ENCODE measurements around the gene RPS6KL1. TPM values are rescaled to one million over a fixed set of nuclear protein-coding genes. Genes with fewer than 3 reads are reported as not detected.

Gene RPS6KL1, protein sequence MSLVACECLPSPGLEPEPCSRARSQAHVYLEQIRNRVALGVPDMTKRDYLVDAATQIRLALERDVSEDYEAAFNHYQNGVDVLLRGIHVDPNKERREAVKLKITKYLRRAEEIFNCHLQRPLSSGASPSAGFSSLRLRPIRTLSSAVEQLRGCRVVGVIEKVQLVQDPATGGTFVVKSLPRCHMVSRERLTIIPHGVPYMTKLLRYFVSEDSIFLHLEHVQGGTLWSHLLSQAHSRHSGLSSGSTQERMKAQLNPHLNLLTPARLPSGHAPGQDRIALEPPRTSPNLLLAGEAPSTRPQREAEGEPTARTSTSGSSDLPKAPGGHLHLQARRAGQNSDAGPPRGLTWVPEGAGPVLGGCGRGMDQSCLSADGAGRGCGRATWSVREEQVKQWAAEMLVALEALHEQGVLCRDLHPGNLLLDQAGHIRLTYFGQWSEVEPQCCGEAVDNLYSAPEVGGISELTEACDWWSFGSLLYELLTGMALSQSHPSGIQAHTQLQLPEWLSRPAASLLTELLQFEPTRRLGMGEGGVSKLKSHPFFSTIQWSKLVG
- not detected in 2 replicates for total RNA-seq (2014; rRNA removed; shearing (Covaris generic))

GRCh38 chr14:74922752-74923401 lies at the start of gene RPS6KL1:
Gene RPS6KL1 (minus strand): TSS chr14:74923260. CDS start chr14:74921541, 1,719 bp downstream.
- DNase-seq (ENCODE audit: low read depth in 1 of 2, low spot score in 2 of 2), result no peak
- peaks cover 3% of the 10 kb centered on the region; the same call in 1 of the 2 replicates for H3K4me1 ChIP-seq (replicated peaks)
- no peak within 1 kb of the TSS for H3K4me3 ChIP-seq
- no peaks in the 10 kb centered on the region for H3K36me3 ChIP-seq
- no peaks in the 10 kb centered on the region for H3K9me3 ChIP-seq (replicated peaks)
- no peaks in the 10 kb centered on the region for H3K27me3 ChIP-seq (replicated peaks)
- no peak within 1 kb of the TSS for H3K27ac ChIP-seq

GRCh38 chr14:74968811-74969210 lies 45.8 kb upstream of the RPS6KL1 start:
- DNase-seq (ENCODE audit: low read depth in 1 of 2, low spot score in 2 of 2), result no peak

GRCh38 chr14:74965486-74966153 lies 42.6 kb upstream of the RPS6KL1 start:
- Histone ChIP-seq H3K4me1 (replicated peaks) (peaks cover 7% of the 10 kb centered on the region; the same call in 1 of the 2 replicates), H3K4me3 (no peak overlapping the region), H3K36me3 (no peaks in the 10 kb centered on the region), H3K27me3 (replicated peaks) (no peaks in the 10 kb centered on the region), H3K27ac (no peak overlapping the region), H3K9me3 (replicated peaks) (no peaks in the 10 kb centered on the region)
- DNase-seq (ENCODE audit: low read depth in 1 of 2, low spot score in 2 of 2), result no peak

More at GRCh38 chr14:74968811-74969210, 45.8 kb upstream of the RPS6KL1 start:
- Histone ChIP-seq H3K9me3 (replicated peaks) (no peaks in the 10 kb centered on the region), H3K36me3 (no peaks in the 10 kb centered on the region), H3K4me3 (no peak overlapping the region), H3K27me3 (replicated peaks) (no peaks in the 10 kb centered on the region), H3K27ac (no peak overlapping the region), H3K4me1 (replicated peaks) (peaks cover 12% of the 10 kb centered on the region; the same call in 1 of the 2 replicates)

- DNase-seq (ENCODE audit: low read depth in 1 of 2, low spot score in 2 of 2), result peak in 1 of 2 experiments; percentile 12
- Histone ChIP-seq H3K27ac (no peak overlapping the region), H3K27me3 (replicated peaks) (no peaks in the 10 kb centered on the region), H3K36me3 (no peaks in the 10 kb centered on the region), H3K9me3 (replicated peaks) (no peaks in the 10 kb centered on the region), H3K4me1 (replicated peaks) (peaks cover 7% of the 10 kb centered on the region; the same call in 1 of the 2 replicates), H3K4me3 (no peak overlapping the region)
These were observed 41.9 kb upstream of the RPS6KL1 start for GRCh38 chr14:74964787-74965485.

GRCh38 chr14:74963705-74964271 lies 40.7 kb upstream of the RPS6KL1 start:
- Histone ChIP-seq H3K27ac (no peak overlapping the region), H3K9me3 (replicated peaks) (no peaks in the 10 kb centered on the region), H3K27me3 (replicated peaks) (no peaks in the 10 kb centered on the region), H3K36me3 (no peaks in the 10 kb centered on the region), H3K4me3 (no peak overlapping the region), H3K4me1 (replicated peaks) (peaks cover 7% of the 10 kb centered on the region; the same call in 1 of the 2 replicates)
- no peak for DNase-seq (ENCODE audit: low read depth in 1 of 2, low spot score in 2 of 2)

DNA sequence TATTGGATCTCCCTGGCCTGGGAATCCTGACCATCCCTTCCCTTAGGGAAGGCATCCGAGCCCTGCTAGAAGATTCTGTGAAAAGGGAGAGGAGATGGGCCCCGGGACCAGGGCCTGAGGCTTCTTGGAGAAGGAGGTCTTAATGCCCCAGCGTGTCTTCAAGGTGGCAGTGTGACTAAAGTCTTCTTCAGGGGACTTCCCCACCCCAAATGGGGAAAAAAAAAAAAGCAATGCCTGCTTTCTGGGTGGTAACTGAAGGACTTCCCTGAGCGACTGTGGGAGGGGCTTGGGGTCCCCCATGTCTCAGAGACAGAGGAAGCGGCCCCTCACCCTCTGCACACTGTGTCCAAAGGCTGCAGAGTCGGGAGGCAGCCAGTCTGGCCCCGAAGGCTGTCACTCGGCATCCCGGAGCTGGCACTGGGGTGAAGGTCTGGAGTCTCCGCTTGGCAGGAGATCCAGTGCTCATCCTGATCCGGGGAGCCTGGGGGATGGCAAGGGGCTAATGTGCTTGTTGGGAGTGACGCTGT lies 40.2 kb upstream of the RPS6KL1 start:
- H3K4me1 ChIP-seq (replicated peaks), result peaks cover 7% of the 10 kb centered on the region; the same call in 1 of the 2 replicates
- no peak overlapping the region for H3K27ac ChIP-seq
- H3K4me3 ChIP-seq, result no peak overlapping the region
- H3K27me3 ChIP-seq (replicated peaks), result no peaks in the 10 kb centered on the region
- no peaks in the 10 kb centered on the region for H3K9me3 ChIP-seq (replicated peaks)
- no peak for DNase-seq (ENCODE audit: low read depth in 1 of 2, low spot score in 2 of 2)
- H3K36me3 ChIP-seq, result no peaks in the 10 kb centered on the region

GRCh38 chr14:74962493-74962892 lies 39.4 kb upstream of the RPS6KL1 start:
- Histone ChIP-seq H3K36me3 (no peaks in the 10 kb centered on the region), H3K27me3 (replicated peaks) (no peaks in the 10 kb centered on the region), H3K4me3 (no peak overlapping the region), H3K27ac (no peak overlapping the region), H3K9me3 (replicated peaks) (no peaks in the 10 kb centered on the region), H3K4me1 (replicated peaks) (peaks cover 7% of the 10 kb centered on the region; the same call in 1 of the 2 replicates)
- DNase-seq (ENCODE audit: low read depth in 1 of 2, low spot score in 2 of 2), result no peak

DNA sequence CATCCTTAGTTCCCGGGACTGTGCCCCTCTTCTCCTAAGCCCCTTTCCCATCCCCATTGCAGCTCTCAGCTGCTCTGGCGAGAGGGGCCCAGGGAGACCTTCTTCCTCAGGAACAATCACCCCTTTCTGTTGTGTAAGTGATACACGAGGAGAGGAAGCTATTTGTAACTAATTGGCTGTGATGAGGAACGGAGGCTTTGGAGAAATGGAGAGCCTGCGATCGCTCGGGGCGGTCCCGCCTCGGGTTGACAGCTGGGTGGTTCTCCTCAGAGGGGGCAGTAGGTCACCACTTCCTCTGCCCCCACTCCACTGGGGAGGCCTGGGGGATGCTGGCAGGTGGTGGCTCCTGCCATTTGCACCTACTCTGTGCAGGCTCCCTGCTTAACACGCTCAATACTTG lies 39.0 kb upstream of the RPS6KL1 start:
- no peak for DNase-seq (ENCODE audit: low read depth in 1 of 2, low spot score in 2 of 2)
- Histone ChIP-seq H3K9me3 (replicated peaks) (no peaks in the 10 kb centered on the region), H3K27ac (no peak overlapping the region), H3K36me3 (no peaks in the 10 kb centered on the region), H3K4me3 (no peak overlapping the region), H3K27me3 (replicated peaks) (no peaks in the 10 kb centered on the region), H3K4me1 (replicated peaks) (peaks cover 7% of the 10 kb centered on the region; the same call in 1 of the 2 replicates)

DNA sequence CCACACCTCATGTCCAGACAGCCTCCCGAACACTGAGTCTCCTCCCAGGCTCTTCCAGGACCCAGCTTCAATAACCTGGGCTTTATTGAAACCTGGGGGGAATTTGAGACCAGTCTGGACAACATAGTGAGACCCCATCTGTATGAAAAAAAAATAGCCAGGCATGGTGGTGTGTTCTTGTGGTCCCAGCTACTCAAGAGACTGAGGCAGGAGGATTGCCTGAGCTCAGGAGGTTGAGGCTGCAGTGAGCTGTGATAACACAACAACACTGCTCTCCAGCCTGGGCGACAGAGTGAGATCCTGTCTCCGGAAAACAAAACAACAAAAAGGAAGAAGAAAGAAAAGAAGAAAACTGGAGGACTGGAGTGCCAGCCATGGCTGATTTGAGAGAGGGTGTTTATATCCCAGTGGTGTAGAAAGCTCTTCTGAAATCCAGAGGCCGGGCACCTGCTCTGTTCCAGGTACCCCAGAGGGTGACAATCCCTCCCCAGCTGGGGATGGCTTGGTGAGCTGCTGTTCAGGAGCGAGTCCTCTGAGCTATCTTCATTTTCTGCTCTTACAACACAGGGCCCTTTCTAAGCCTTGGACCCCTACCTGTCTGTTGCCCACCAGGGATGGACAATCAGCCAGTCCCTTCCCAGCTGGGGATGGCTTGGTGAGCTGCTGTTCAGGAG lies 38.3 kb upstream of the RPS6KL1 start:
- Histone ChIP-seq H3K27me3 (replicated peaks) (no peaks in the 10 kb centered on the region), H3K36me3 (no peaks in the 10 kb centered on the region), H3K9me3 (replicated peaks) (no peaks in the 10 kb centered on the region), H3K27ac (no peak overlapping the region), H3K4me3 (no peak overlapping the region), H3K4me1 (replicated peaks) (peaks cover 7% of the 10 kb centered on the region; the same call in 1 of the 2 replicates)
- no peak for DNase-seq (ENCODE audit: low read depth in 1 of 2, low spot score in 2 of 2)

DNA sequence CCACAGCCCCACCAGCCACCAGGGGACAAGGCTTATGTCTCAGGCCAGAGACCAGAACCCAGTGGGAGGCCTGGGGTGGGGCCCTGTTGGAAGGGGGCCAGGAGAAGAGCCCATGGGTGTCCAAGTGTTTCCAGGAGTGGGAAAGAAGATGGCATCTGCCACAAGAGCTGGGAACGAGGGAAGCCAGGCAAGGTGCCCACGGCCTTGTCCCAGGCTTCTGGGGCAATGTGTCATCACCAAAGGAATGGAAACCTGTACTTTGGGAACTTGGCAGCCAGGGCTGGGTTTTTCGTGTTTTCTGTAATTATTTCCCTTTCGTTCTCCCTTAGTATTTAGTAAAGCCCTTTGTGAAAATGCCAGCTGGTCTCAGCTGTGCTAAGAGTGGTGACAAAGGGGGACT lies 37.7 kb upstream of the RPS6KL1 start:
- Histone ChIP-seq H3K4me1 (replicated peaks) (peaks cover 8% of the 10 kb centered on the region), H3K27ac (no peak overlapping the region), H3K9me3 (replicated peaks) (no peaks in the 10 kb centered on the region), H3K36me3 (no peaks in the 10 kb centered on the region), H3K27me3 (replicated peaks) (no peaks in the 10 kb centered on the region; the same call in 1 of the 2 replicates), H3K4me3 (no peak overlapping the region)
- no peak for DNase-seq (ENCODE audit: low read depth in 1 of 2, low spot score in 2 of 2)

- H3K4me1 ChIP-seq (replicated peaks), result peaks cover 9% of the 10 kb centered on the region
- H3K27me3 ChIP-seq (replicated peaks), result no peaks in the 10 kb centered on the region; the same call in 1 of the 2 replicates
- H3K27ac ChIP-seq, result no peak overlapping the region
- H3K9me3 ChIP-seq (replicated peaks), result no peaks in the 10 kb centered on the region
- H3K36me3 ChIP-seq, result no peaks in the 10 kb centered on the region
- no peak for DNase-seq (ENCODE audit: low read depth in 1 of 2, low spot score in 2 of 2)
- H3K4me3 ChIP-seq, result no peak overlapping the region
These were observed 36.6 kb upstream of the RPS6KL1 start for GRCh38 chr14:74959596-74960180.
